SH-SY5Y (cell line): ENCODE measurements around the gene TC2N.

Experiments used
- GATA2 ChIP-seq: IDR thresholded peaks from 2 replicates; pipeline ENCODE4 v1.6.1; 2011; ENCODE audit warnings: mild to moderate bottlenecking, low read depth, low read length
- GATA3 ChIP-seq: IDR thresholded peaks from 2 replicates; pipeline ENCODE4 v1.6.1; 2011; ENCODE audit warnings: low read depth, mild to moderate bottlenecking, low read length, moderate library complexity

GRCh38 chr14:91731018-91731417 is 136.3 kb downstream of the TC2N start:
- TF ChIP-seq GATA2 = no peak
- no peak for TF ChIP-seq GATA3
